ENCODE measurements around the gene ALDH1A1.

The ALDH1A1 gene

DNA sequence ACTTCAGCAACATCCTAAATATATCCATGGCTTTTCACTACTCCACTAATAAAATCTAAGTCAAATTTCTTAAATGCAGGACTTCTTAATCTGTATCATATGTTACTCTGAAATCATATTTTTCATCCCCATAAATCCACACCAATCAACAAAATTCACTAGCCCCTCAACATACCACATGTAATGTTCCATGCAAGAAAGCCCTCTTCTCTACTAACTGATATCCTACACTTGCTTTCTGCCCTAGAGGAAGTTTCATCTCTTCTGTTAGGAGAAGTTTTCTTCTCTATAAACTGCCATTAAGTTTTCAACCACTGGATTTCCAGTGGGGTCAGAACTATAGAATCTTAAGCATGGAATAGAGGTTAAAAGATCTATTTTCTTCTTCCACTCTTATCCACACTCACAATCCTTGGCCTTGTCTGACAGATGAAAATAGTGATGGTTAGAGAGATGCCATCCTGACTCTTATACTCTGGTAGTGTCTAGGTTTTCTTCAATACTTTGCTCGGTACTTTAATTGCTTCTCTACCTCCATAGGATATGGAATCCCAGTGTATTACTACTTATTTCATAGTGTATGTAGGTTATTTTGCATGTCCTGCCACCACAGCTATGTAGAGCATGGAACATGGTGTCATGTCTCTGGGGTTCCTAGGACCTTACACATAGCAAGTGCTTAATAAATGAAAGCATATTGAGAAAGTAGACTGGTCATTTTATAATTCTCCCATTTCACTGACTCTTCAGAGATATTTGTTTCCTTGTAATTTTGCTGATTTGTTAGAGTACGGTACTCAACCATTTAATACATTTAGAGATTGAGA lies 48.4 kb downstream of the ALDH1A1 start:
- Mint-ChIP-seq H3K9me3 (no peaks in the 10 kb centered on the region), H3K36me3 (no peaks in the 10 kb centered on the region), H3K27ac (no peak overlapping the region), H3K4me3 (no peak overlapping the region), H3K4me1 (no peaks in the 10 kb centered on the region)
- ATAC-seq: no peak
- no peak for DNase-seq (ENCODE audit: low spot score in 2 of 2)

DNA sequence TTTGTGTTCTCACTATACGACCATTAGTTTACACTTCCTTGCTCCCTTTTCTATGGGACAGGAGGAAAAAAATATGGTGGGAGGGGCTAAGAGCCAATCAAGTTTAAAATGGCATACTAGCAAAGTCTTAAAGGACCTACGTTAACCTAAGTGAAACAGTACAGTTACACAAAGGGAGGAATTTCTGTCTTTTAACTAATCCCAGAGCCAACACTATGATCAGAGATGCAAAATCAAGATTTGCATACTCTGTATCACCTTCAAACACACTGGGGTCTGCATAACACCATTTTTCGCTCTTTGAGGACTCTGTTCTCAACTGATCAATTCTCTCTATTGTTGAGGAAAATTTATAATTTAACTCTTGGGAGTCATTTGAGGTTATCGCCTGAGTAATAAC lies 49.8 kb downstream of the ALDH1A1 start:
- Mint-ChIP-seq H3K4me3 (no peak overlapping the region), H3K36me3 (no peaks in the 10 kb centered on the region), H3K4me1 (no peaks in the 10 kb centered on the region), H3K27ac (no peak overlapping the region), H3K9me3 (no peaks in the 10 kb centered on the region)
- ATAC-seq: no peak
- DNase-seq (ENCODE audit: low spot score in 2 of 2): no peak

DNA sequence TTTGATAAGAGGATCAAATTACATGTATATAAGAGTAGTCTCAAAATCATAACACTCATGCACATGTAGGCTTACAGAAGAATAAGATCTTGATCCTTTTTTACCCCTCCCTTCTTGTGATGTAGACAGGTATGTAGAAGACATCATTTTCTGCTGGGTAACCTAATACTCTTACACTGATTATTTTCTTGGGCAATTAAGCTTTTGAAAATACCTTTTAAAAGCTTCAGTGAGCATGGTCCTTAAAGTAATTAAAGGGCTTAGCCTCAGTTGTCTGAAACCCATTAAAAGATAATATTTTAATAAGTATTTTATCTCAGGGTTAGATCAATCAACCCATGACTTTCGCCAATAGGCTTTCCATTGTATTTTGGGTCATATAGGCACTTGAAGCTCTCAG lies 50.6 kb downstream of the ALDH1A1 start:
- DNase-seq (ENCODE audit: low spot score in 2 of 2) (no peak), ATAC-seq (no peak)
- Mint-ChIP-seq H3K4me1 (no peaks in the 10 kb centered on the region), H3K36me3 (no peaks in the 10 kb centered on the region), H3K4me3 (no peak overlapping the region), H3K27ac (no peak overlapping the region), H3K9me3 (no peaks in the 10 kb centered on the region)

DNA sequence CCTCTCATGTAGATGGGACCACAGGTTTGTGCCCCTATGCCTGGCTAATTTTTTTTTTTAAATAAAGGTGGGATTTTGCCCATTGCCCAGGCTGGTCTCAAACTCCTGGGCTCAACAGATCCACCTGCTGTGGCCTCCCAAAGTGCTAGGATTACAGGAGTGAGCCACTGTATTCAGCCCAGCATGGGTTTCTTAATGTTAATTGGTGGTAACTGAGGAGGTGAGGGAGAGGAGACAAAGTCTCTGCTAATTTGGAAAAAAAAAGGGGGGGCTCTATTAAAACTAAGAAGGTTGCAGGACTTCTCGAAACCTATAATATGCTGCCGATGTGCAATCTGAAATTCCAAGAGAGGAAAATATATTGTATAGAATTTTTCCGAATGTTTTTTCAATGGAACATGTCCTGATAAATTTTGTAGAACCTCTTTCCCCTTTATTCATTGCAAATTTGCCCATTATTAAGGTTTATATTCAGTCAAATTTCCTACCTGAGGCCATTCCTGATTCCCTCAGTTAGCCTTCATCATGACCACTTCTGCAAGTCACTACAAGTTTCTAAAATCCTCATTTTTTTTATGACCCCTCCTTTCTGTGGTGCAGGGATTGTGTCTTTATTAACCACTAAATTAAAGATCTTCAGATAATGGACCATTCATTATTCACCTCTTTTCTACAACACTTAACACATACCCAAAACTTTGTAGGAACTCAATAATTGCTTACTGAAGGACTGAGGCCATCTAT lies 52.9 kb downstream of the ALDH1A1 start:
- no peak for ATAC-seq
- no peaks in the 10 kb centered on the region for H3K36me3 Mint-ChIP-seq

DNA sequence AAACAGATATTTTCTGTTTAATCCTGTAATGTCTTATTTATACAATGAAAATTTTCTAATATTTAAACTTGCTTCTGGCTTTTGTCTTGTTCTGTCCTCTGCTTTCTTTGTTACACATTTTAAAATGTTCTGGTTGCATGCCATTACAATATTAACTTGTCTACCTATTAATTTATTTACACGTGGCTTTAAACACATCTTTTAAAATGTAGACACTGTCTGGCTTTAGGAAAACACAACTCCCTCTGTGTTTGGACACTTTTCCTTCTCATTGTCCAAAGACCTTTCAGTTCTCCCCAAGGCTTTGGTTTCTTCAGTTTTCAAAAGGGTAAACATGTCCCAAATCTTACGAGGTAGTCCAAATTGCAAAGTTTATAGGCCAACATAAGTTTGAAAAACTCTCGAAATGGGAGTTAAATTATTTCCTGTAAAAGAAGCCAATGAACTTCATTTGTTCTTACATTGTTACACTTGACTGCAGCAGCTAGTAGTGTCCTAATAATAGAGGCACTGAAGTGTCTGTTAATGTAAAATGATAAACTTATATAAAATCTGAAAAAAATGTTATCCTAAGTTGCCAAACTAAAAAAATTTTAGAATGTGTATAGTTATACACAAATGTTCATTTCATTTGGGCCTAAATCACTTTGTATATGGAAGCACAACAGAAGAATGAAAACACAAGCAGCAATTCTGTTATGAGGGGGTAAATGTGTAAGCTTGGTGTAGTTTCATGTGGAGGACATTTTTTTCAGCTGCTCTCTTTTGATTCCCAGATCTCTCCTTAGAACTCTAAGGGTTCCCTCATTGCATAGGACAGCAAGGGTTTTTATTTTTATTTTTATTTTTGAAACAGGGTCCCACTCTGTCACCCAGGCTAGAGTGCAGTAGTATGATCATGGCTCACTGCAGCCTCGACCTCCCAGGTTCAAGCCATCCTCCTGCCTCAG lies 53.8 kb downstream of the ALDH1A1 start:
- Mint-ChIP-seq H3K36me3 (no peaks in the 10 kb centered on the region), H3K9me3 (no peaks in the 10 kb centered on the region), H3K4me3 (no peak overlapping the region), H3K27ac (no peak overlapping the region), H3K4me1 (no peaks in the 10 kb centered on the region)
- DNase-seq (ENCODE audit: low spot score in 2 of 2) (no peak), ATAC-seq (no peak)

More for the DNA sequence above, 52.9 kb downstream of the ALDH1A1 start:
- H3K4me3 Mint-ChIP-seq: no peak overlapping the region
- DNase-seq (ENCODE audit: low spot score in 2 of 2): no peak
- H3K27ac Mint-ChIP-seq: no peak overlapping the region
- H3K9me3 Mint-ChIP-seq: no peaks in the 10 kb centered on the region
- H3K4me1 Mint-ChIP-seq: no peaks in the 10 kb centered on the region

DNA sequence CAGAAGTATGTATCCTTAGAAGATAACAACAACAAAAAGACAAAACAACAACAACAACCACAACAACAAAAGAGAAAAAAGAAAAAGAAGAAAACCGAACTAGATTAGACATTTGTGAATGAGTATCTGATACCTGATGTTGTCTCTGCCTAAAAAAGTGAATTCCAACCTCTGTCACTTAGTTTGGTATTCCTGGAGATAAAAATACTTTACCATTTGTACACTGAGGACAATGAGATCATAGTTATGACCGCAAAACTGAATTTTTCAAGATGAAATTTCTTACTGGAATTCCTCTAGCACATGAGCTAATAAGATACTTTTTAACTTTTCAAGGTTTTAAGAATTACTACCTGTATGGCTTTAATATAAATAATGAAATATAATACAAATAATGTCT lies 54.5 kb downstream of the ALDH1A1 start:
- Mint-ChIP-seq H3K4me3 (no peak overlapping the region), H3K27ac (no peak overlapping the region), H3K36me3 (no peaks in the 10 kb centered on the region), H3K9me3 (no peaks in the 10 kb centered on the region), H3K4me1 (no peaks in the 10 kb centered on the region)
- DNase-seq (ENCODE audit: low spot score in 2 of 2): no peak
- no peak for ATAC-seq

DNA sequence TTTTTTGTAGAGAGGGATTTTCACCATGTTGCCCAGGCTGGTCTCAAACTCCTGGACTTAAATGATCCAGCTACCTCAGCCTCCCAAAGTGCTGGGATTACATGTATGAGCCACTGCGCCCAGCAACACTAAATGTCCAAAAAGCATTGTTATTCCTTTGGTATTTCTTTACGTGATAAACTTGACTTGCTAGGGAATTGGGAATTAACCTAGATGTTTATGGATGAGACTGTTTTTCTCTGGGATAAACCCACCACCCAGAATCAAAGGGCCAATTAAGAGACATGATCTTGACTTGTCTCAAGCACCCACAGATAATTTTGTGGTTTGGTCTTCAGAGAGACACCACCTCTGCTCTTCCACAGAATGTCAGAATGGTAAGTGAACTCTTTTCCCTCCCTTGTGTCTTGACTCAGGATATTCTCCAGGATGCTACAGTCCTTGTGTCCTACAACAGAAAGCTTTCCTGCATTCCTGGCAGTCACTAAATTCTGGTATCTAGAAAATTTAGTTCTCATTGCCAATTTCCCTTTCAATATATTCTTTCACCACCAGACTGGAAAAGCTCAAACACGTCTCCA lies 55.7 kb downstream of the ALDH1A1 start:
- DNase-seq (ENCODE audit: low spot score in 2 of 2) (no peak), ATAC-seq (no peak)
- H3K27ac Mint-ChIP-seq: no peak overlapping the region
- no peaks in the 10 kb centered on the region for H3K9me3 Mint-ChIP-seq
- no peaks in the 10 kb centered on the region for H3K4me1 Mint-ChIP-seq
- no peaks in the 10 kb centered on the region for H3K36me3 Mint-ChIP-seq
- no peak overlapping the region for H3K4me3 Mint-ChIP-seq

DNA sequence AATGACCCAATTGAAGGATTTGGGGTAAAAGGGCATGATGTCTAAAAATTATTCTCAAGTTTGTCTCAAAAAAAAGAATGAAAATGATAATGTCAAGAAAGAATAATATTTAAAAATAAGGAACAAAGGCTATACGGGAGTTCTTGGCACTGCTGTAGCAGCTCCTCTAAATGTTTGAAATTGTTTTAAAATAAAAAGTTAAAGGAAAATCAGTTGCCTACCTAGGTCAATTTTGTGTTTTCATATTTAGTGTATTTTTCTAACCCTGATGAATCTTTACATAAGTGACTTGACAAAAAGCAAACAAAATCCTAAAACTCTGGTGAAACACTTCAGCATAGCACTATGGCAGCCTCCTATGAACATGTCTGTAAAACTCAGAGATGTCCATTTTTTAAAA lies 56.4 kb downstream of the ALDH1A1 start:
- no peak for ATAC-seq

DNA sequence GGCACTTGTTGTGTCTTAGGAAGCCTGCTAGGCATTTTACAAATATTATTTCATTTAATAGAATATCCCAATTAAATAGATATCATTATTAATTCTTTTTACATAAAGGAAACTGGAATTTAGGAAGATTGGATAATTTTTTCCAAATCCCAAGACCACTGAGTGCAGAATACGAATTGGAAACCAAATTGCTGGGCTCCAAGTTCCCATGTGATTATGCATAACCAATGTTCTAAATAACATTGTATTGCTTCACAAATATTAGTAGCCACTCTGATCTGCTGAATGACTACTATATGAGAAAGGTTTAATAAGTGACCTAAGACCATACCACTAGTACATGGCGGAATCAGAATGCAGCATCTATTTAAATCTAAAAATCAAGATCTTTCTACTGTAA lies 57.7 kb downstream of the ALDH1A1 start:
- no peak for ATAC-seq
- Mint-ChIP-seq H3K27ac (no peak overlapping the region), H3K9me3 (no peaks in the 10 kb centered on the region), H3K4me1 (no peaks in the 10 kb centered on the region), H3K4me3 (no peak overlapping the region), H3K36me3 (no peaks in the 10 kb centered on the region)
- no peak for DNase-seq (ENCODE audit: low spot score in 2 of 2)

More for the DNA sequence above, 56.4 kb downstream of the ALDH1A1 start:
- H3K36me3 Mint-ChIP-seq: no peaks in the 10 kb centered on the region
- H3K4me1 Mint-ChIP-seq: no peaks in the 10 kb centered on the region
- no peak overlapping the region for H3K4me3 Mint-ChIP-seq
- no peaks in the 10 kb centered on the region for H3K9me3 Mint-ChIP-seq
- no peak overlapping the region for H3K27ac Mint-ChIP-seq
- DNase-seq (ENCODE audit: low spot score in 2 of 2): no peak

DNA sequence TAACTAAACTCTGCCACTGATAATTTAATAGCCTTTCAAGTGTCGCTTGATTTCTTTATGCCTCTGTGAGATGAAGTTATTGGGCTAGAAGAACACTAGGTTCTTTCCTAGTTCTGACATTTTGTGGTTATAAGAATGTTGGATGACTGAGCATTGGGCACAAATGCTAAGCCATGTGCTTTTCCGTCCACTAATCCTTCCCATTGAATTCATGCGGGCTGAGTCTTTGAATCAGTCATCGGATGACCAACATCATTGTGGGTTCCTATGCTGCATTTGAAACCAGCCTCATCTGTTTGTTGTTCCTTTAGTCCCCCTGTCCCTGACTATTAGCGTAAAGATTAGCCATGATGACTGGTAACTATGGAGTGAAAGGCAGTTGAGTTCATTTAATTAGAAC lies 58.5 kb downstream of the ALDH1A1 start:
- no peaks in the 10 kb centered on the region for H3K36me3 Mint-ChIP-seq
- no peak for ATAC-seq
- no peaks in the 10 kb centered on the region for H3K4me1 Mint-ChIP-seq
- no peak for DNase-seq (ENCODE audit: low spot score in 2 of 2)
- H3K27ac Mint-ChIP-seq: no peak overlapping the region
- no peak overlapping the region for H3K4me3 Mint-ChIP-seq
- no peaks in the 10 kb centered on the region for H3K9me3 Mint-ChIP-seq

DNA sequence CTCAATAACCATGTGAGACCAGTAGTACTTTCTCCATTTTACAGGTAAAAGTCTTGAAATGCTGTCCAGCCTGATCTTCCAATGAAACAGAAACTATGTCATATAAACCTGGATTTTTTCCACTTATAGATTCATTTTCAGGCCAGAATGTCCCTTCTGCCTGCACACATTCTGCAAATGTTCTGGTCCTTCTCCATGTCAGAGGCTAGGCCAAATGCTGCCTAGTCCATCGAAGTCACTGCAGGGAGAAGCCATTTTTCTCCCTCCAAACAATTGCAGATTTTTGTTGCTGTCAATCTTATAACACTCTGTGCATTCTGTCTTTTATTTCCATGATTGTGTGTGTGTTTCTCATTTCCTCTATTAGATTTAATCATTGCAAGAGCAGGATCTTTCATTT lies 59.4 kb downstream of the ALDH1A1 start:
- Mint-ChIP-seq H3K36me3 (no peaks in the 10 kb centered on the region), H3K4me1 (no peaks in the 10 kb centered on the region), H3K27ac (no peak overlapping the region), H3K9me3 (no peaks in the 10 kb centered on the region), H3K4me3 (no peak overlapping the region)
- no peak for DNase-seq (ENCODE audit: low spot score in 2 of 2)
- no peak for ATAC-seq

DNA sequence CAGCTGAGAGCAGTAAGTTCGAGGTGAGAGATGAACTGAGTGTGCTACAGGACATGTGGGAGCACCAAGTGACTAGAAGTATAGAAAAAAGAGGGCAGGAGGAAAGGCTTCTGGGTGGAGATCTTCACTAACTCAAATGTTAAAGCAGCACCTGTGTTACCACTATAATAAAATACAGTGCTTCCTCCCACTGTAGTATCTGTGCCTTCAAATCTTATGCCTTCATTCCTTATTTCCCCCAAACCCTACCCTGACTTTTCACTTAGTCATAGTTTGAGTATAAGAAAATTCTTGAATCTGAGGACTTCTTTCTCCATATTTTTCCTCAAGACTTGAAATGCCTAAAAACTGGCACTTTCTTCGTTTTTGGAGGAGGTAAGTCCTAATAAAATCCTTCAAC lies 61.8 kb downstream of the ALDH1A1 start:
- ATAC-seq (no peak), DNase-seq (ENCODE audit: low spot score in 2 of 2) (no peak)
- H3K9me3 Mint-ChIP-seq: no peaks in the 10 kb centered on the region
- H3K36me3 Mint-ChIP-seq: no peaks in the 10 kb centered on the region
- no peak overlapping the region for H3K27ac Mint-ChIP-seq
- H3K4me3 Mint-ChIP-seq: no peak overlapping the region
- H3K4me1 Mint-ChIP-seq: no peaks in the 10 kb centered on the region

DNA sequence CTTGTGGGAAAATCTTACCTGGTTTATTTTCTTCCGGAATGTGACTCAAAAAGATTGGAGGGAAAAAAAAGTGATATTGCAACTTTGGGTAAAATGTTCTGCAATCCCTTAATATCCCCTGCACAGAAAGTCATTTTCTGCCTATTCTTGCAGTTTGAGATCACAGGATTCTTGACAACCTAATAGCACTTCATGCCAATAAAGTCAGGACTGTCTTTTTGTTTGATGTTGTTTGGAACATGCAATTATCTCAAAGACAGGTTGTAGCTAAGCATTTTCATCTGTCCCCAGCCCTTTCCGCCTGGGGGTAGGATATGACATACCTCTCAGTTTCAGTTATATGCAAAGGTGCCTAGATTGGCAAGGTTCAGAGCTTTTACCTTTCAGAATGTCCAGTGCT lies 63.9 kb downstream of the ALDH1A1 start:
- no peaks in the 10 kb centered on the region for H3K9me3 Mint-ChIP-seq
- H3K4me3 Mint-ChIP-seq: no peak overlapping the region
- H3K36me3 Mint-ChIP-seq: no peaks in the 10 kb centered on the region
- no peak overlapping the region for H3K27ac Mint-ChIP-seq
- ATAC-seq (no peak), DNase-seq (ENCODE audit: low spot score in 2 of 2) (no peak)
- no peaks in the 10 kb centered on the region for H3K4me1 Mint-ChIP-seq

DNA sequence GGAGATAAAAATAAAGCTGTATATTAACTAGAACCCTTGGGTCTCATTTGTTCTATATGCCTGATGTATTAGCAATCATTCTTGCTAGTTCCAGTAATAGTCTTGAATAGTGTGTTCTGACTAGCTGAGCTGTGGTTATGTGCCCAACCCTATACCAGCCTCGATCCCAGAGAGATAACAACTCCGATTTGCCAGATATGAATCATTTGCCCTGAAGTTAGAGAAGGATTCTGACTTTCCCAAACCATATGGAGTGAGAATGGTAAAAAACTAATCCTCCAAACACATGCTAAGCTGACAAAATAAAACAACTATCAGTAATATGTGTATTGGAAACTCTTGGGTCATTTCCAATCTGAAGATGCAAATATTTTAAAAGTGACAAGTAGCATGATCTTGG lies 64.8 kb downstream of the ALDH1A1 start:
- no peak for DNase-seq (ENCODE audit: low spot score in 2 of 2)
- no peaks in the 10 kb centered on the region for H3K4me1 Mint-ChIP-seq
- no peak overlapping the region for H3K4me3 Mint-ChIP-seq
- no peaks in the 10 kb centered on the region for H3K9me3 Mint-ChIP-seq
- no peak for ATAC-seq
- H3K27ac Mint-ChIP-seq: no peak overlapping the region
- no peaks in the 10 kb centered on the region for H3K36me3 Mint-ChIP-seq

DNA sequence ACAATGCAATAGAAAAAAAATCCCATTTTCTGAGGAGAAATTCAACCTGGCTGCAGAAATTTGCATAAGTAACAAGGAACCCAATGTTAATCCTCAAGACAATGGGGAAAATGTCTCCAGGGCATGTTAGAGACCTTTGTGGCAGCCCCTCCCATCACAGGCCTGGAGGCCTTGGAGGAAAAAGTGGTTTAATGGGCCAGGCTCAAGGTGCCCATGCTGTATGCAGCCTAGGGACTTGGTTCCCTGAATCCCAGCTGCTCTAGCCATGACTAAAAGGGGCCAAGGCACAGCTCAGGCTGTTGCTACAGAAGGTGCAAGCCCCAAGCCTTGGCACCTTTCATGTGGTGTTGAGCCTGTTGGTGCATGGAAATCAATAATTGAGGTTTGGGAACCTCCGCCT lies 66.5 kb downstream of the ALDH1A1 start:
- Mint-ChIP-seq H3K4me3 (no peak overlapping the region), H3K9me3 (no peaks in the 10 kb centered on the region), H3K27ac (no peak overlapping the region), H3K36me3 (no peaks in the 10 kb centered on the region), H3K4me1 (no peaks in the 10 kb centered on the region)
- ATAC-seq: no peak
- DNase-seq (ENCODE audit: low spot score in 2 of 2): no peak
